ENCODE results near the gene NCL.

Gene NCL

GRCh38 chr2:231463698-231464575, at the start of gene NCL:
Gene NCL (minus strand): TSS chr2:231464484. CDS start chr2:231464353, 131 bp downstream.
- peak; percentile 97 for DNase-seq

- no peak for DNase-seq
Observed at GRCh38 chr2:231513746-231514224, 49.5 kb upstream of the NCL start.

GRCh38 chr2:231512222-231512621, 47.9 kb upstream of the NCL start:
- DNase-seq: no peak

GRCh38 chr2:231503766-231504165, 39.5 kb upstream of the NCL start:
- DNase-seq: no peak

GRCh38 chr2:231502596-231502995, 38.3 kb upstream of the NCL start:
- DNase-seq: no peak

- DNase-seq: no peak
Observed at GRCh38 chr2:231497651-231498050, 33.4 kb upstream of the NCL start.

- no peak for DNase-seq
Observed at GRCh38 chr2:231494669-231495068, 30.4 kb upstream of the NCL start.

GRCh38 chr2:231490801-231491200, 26.5 kb upstream of the NCL start:
- no peak for DNase-seq

GRCh38 chr2:231489990-231490389, 25.7 kb upstream of the NCL start:
- DNase-seq: no peak

GRCh38 chr2:231488331-231488730, 24.0 kb upstream of the NCL start:
- no peak for DNase-seq

GRCh38 chr2:231486851-231487596, 22.7 kb upstream of the NCL start:
- DNase-seq: no peak

GRCh38 chr2:231483398-231484329, 19.4 kb upstream of the NCL start:
- DNase-seq: no peak

- peak; percentile 40 for DNase-seq
Observed at GRCh38 chr2:231482806-231483391, 18.6 kb upstream of the NCL start.

- DNase-seq: no peak
Observed at GRCh38 chr2:231480781-231481180, 16.5 kb upstream of the NCL start.

- no peak for DNase-seq
Observed at GRCh38 chr2:231479455-231479854, 15.2 kb upstream of the NCL start.

- DNase-seq: no peak
Observed at GRCh38 chr2:231476920-231477319, 12.6 kb upstream of the NCL start.

GRCh38 chr2:231475965-231476364, 11.7 kb upstream of the NCL start:
- DNase-seq: no peak

GRCh38 chr2:231472816-231473215, 8.5 kb upstream of the NCL start:
- no peak for DNase-seq

GRCh38 chr2:231470246-231470900, 6.1 kb upstream of the NCL start:
- DNase-seq: no peak

GRCh38 chr2:231469583-231469950, 5.3 kb upstream of the NCL start:
- no peak for DNase-seq

GRCh38 chr2:231467613-231468530, 3.6 kb upstream of the NCL start:
- no peak for DNase-seq
